HG03095 (cell line): ENCODE measurements around the gene LMBRD2.

Experiments used
- ATAC-seq: cut with Tn5 transposase; IDR thresholded peaks from one replicate; pipeline ENCODE4 v1.9.1; 2021; ENCODE audit warnings: moderate library complexity; ENCODE audit not compliant: unreplicated experiment

The LMBRD2 gene

DNA sequence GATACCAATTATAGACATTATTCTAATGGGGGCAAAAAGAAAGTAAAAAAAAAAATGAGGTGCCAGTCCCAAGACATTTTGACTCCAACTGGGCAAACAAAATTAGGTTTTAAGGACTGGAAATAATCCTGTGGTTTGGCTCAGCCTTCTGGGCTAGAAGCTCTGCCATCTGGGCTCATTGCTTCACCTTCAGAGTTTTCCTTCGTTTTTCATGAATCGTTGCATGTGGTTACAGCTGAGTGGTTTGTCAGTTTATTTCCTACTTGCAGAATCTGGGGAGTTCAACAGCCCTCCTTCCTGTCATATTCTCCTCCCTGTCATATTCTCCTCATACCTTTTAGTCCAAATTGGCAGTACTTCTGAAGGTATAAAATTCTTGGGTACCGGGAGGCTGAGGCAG, 97.0 kb downstream of the LMBRD2 start:
- ATAC-seq = no peak

DNA sequence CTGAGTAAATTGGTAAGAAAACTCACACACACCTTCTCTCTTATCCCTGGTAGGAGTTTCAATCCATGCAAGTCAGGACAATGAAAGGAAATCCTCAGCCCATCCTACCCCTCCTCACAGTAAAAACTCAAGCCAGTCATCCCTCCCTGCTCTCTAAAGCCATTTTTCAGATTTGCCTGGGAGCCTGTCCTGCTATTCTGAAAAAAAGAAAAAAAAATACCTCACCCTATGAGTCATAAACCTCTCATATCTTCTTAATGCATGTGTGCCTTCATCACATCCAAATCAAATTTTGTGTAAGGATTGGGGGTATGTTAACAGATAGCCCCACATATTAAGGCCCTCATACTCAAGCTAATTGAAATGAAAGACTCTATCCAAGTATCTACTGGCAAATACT, 99.1 kb downstream of the LMBRD2 start:
- no peak for ATAC-seq

DNA sequence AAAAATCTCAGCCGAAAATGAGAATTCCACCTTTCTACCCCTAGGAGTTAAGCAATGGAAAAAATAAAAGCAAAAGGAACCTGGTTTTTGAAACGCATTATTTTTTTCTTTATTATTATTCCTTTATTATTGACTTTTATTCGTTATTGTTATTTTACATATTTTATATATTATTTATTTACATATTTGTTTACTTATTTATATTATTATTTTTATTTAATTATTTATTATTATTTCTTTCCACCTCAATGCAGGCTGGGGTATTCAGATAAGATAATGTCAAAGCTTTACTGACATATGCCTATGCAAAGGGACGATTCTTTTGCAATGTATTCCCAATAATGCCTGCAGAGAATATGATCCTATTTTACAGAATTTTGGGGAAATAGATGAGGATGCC, 101.7 kb downstream of the LMBRD2 start:
- ATAC-seq = no peak
